GM18861 (cell line): ENCODE results near the gene CYP24A1.

ENCODE experiments used
- ATAC-seq: cut with Tn5 transposase; IDR thresholded peaks from one replicate; pipeline ENCODE4 v1.9.1; 2021; ENCODE audit not compliant: unreplicated experiment

Gene CYP24A1

DNA sequence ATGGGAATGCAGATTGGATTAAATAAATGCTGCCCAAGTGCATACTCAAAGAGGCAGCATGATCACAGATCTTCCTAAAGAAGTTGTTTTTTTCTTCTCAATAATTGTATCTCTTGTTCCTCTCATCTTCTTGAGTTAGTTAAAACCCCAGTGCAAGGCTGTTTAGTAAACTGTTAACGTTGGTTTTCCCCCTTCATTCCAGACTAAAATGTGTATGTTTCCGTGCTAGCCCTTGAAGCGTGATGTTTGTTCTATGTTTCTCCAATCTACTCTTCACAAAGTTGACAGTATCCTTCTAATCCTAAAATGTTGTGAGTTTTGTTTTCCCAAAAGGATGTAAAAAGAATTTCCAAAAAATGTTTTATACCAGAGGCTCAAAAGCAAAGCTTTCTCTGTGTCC, 15.6 kb downstream of the CYP24A1 start:
- ATAC-seq, result no peak

DNA sequence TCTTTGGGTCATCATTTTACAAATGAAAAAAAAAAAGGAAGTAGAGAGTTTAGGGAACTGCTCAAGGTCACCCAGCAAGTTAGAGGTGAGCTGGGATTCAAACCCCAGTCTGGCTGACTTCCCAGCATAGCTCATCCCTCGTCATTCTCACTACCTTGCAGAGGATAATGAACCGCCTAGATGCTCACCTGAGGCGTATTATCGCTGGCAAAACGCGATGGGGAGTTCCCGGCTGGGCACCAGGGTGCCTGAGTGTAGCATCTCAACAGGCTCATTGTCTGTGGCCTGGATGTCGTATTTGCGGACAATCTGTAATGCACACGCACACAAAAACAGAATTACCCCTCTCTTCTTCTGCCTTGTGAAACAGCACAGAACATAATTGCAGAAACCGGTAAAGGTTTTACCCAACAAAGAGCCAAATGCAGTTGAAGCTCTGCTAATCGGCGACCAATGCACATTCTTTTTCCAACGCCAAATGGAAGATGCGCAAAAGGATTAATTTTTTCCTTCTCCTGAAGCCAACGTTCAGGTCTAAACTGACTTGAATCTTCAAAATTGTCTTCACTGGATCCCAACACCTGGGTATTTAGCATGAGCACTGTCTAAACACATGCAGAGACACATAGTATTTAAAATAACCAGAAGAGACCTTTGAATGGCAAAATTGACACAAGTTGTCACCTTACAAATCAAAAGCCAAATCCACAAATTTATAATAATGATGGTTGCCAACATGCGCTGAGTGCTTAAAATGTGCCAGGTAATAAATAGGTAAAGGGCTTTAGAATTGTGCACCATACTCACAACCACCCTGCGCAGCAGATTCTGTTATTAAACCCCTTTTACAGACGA, 16.6 kb downstream of the CYP24A1 start:
- no peak for ATAC-seq

DNA sequence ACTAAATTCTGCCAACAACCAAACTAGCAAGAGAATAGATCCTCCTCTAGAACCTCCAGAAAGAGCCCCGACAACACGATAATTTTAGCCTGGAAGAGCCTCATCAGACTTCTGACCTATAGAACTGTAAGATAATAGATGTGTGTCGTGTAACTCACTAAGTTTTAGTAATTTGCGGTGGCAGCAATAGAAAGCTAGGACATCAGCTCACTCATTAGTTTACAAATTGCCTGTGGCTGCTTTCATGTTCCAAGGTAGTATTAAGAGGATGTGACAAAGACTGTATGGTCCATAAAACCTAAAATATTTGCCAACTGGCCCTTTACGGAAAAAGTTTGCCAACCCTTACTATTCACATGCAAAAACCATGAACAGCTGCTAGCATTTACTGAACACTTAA, 17.3 kb downstream of the CYP24A1 start:
- ATAC-seq, result no peak

GRCh38 chr20:54155736-54156317, 18.0 kb downstream of the CYP24A1 start:
- no peak for ATAC-seq

DNA sequence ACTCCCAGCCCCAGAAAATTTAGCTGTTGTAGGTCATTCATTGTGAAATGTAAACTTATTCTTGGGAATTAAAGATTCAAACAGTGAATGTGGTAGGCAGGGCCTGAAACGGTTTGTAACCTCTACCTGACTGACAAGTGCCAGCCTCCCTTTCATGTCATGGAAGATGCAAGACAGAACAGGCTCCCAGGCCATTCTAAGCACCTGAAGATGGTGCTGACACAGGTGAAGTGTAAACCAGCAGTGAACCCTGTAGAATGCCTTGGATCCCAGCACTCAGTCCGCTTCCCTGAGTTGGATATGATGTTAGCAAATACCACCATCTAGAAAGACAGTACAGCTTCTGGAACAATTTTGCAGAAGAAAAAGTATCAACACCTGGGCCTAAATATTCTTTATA, 19.3 kb downstream of the CYP24A1 start:
- ATAC-seq, result no peak

- no peak for ATAC-seq
These were observed 19.9 kb downstream of the CYP24A1 start for GRCh38 chr20:54153847-54154246.

DNA sequence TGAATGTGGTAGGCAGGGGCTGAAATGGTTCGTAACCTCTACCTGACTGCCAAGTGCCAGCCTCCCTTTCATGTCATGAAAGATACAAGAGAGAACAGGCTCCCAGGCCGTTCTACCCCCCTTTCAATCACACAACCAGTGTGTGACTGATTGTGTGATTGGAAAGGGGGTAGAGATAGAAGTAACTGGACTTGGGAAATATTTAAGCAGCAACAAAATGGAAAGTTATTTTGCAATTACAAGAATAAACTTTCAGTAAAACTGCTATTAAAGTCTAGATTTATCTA, 20.8 kb downstream of the CYP24A1 start:
- no peak for ATAC-seq

DNA sequence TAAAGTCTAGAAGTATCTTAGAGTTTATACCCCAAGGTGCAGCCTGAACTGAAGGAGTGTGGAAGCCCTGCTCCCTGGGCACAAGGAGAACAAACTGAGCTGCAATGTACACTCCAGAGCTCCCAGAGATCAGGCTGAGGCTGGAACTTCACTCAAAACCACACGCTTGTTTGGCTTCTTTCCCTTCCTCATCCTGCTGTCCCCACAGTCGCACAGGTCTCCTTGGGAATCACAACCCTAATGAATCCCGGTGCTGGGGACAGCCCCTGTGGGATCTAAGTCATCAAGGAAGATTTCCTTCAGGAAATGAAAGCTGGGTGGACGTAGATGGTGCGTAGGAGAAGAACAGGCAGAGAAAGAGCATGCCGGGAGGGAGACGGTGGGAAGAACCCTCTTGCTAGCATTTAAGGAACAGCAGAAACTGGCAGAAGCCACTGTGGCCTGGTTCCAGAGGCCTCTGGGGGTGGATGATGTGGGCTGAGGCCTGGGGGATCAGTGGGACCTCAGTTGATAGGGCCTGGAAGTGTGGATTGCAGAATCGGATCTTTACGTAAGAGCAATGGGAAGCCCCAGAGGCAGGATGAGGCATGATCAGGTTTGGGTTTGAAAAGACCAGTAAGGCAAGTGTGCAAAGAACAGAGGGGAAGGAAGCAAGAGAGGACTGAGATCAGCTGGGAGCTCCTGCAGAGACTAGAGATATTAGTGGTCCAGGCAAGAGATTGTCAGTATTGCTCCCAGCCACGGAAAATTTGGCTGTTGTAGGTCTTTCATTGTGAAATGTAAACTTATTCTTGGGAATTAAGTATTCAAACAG, 21.4 kb downstream of the CYP24A1 start:
- ATAC-seq, result no peak

DNA sequence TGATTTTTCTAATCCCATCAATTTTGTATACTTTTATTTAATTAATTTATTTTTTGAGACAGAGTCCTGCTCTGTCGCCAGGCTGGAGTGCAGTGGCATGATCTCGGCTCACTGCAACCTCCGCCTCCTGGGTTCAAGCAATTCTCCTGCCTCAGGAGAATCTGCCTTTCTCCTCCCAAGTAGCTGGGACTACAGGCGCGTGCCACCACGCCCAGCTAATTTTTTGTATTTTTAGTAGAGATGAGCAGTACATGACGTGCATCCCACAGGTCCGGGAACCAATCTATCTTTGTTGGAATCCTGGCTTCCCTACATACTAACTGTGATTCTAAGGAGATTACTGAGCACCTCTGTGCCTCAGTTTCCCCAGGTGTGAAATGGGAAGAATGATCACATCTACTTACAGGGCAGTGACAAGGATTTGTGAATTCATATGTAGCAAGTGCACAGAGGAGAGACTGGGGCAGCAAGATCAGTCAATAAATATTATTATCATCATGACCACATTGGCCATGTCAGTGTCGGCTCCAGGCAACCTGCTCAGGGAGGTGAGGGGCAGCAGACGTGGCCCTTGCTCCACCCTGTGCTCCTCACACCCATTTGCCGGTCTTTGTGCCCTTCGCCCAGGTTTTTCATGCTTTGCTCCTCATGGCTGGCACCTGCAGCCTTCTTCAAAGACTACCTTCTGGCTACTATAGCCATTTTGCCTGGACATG, 22.1 kb downstream of the CYP24A1 start:
- no peak for ATAC-seq

- ATAC-seq, result no peak
These were observed 22.7 kb downstream of the CYP24A1 start for GRCh38 chr20:54151075-54151439.

DNA sequence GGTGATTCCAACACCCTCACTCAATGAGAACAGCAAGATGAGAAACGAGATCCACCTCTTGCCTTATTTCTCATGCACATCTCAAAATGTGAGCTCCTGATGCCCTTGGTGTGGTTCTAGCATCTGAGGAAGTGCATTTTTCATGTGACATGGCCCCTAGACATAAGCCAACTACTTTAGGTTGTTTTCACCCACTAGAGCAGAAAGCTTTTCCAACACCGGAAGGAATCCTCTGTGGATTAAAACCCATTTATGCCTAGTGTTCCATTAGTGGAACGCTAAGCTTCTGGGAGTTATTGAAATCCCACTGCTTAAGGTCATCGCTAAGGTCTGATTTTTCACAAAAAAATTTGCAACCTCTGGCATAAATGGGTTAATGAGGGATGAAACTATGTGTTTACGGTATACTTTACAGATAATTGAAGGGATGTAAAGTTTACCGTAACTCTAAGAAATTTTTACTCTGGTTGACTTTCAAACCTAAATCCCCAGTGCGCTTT, 24.0 kb downstream of the CYP24A1 start:
- ATAC-seq, result no peak

- no peak for ATAC-seq
These were observed 24.6 kb downstream of the CYP24A1 start for GRCh38 chr20:54148947-54149764.

DNA sequence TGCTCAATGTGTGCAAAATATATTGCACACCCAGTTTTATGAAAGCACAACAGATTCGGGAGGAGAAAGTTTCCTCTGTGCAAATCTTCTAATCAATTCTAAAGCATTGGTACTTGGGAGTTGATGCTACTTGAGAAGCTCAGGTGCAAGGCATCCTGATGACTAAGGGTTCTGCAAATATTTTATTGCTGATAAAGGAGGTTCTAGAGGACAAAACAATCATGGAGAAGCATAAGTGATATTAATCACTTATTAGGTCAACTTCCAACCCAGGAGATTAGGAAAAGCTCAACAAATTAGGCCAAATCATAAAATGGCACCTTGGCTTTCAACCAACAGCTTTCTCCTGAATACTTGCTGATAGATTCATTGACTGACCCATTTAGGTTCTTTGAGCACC, 27.1 kb downstream of the CYP24A1 start:
- no peak for ATAC-seq

DNA sequence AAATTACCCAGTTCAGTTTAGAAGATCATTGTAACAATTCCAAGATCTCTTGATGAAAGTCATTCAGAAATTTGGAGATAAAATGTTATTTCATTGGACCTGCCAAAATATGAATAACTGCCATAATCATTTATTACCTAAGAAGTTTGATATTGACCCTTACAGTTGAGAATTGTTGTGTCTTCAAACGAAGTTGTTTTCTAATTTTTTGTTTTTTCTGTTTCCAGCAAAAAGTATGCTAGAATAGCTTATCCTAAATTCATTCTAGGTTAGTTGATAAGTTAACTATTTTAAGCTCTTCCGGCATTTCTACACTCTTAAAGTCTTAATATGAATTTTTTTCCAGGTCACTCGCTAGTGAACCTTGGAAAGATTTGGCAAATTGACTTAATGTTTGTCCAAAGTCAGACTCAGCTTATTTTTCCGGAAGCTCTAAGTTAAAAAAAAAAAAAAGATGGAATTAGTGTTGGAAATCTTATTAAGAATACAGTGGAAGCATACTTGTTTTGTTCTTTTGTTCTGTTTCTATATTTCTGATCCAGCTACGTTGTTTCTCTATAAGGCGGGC, 28.9 kb downstream of the CYP24A1 start:
- no peak for ATAC-seq

GRCh38 chr20:54140927-54141566, 32.7 kb downstream of the CYP24A1 start:
- ATAC-seq, result no peak

DNA sequence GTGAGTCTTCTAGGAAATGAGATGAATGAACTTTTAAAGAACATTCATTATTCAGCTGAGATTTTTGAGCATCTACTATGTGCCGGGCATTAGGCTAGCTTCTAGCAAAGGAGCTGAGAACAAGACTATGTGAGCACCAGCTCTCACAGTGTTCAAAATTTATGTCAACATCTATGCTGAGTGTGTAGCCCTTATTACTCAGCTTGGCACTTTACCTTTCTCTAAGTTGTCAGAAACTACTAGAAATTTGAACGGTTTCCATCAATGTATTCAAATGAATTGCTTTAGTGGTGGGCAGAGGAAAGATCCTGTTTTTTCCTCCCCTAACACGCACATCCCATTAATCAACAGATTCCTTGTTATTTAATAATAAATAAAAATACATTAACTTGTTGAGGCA, 33.3 kb downstream of the CYP24A1 start:
- ATAC-seq, result no peak

DNA sequence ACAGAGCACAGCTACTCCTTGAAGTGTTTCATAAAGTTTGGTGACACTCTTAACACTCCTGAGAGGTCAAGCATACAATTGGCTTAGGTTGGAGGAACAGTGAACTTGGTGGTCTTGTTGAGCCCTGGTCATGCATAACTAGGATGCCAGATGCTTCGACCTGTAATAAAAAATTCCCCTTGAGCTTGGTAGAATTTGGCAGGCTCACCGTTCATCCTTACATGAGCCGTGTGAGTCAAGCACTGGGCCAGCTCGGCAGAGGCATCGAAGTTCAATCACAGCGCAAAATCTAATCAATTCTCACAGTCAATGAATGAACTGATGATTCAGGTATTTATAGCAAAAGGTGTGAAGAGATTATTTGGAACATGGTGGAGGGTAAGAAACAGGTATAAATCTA, 33.7 kb downstream of the CYP24A1 start:
- no peak for ATAC-seq

DNA sequence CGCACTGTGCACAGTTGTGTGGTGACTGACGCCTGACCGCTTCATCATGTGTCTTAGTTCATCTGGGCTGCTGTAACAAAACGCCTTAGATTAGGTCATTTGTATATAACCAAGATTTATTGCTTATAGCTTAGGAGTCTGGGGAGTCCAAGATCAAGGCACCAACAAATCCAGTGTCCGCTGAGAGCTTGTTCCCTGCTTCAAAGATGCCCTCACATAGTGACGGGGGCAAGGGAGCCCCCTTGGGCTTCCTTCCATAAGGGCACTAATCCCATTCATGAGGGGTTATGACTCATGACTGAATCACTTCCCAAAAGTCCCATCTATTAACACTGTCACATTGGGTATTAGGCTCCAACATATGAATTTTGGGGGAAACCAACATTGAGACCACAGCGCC, 34.6 kb downstream of the CYP24A1 start:
- no peak for ATAC-seq

GRCh38 chr20:54138427-54138826, 35.4 kb downstream of the CYP24A1 start:
- ATAC-seq, result no peak

DNA sequence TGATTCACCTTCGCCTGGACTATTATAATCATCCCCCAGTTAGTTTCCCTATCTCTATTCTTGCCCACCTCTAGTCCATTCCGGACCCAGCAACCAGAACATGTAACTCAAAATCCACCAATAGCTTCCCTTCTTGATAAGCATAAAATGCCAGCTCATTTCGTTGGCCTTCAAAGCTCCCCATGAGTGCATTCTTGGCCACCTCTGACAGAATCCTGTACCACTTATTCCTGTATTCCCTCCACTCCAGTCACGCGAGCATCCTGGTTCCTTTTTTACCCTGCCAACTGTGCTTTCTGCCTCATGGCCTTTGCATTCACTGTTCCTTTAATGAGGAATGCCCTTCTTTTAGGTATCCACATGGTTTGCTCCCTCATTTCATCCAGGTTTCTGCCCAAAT, 36.7 kb downstream of the CYP24A1 start:
- no peak for ATAC-seq
